IMR-90 (cell line): Measurements from ENCODE around the gene FUT8. TPM values are rescaled to one million over a fixed set of nuclear protein-coding genes. Genes with fewer than 3 reads are reported as not detected.

Experiments
- ATAC-seq: fragments of 200-7000 bp; cut with Tn5 transposase; 2 replicates; pipeline ENCODE4 v1.9.1; 2020; ENCODE audit warnings: low read depth, mild to moderate bottlenecking, moderate library complexity
- BruUV-seq: library from RNA; stranded (reverse); fragments of 400-500 nt; replicated peaks from 2 replicates; lab custom pipeline; 2021; lab: Mats Ljungman, UMichigan
- CTCF ChIA-PET: fragments of 300-600 bp; formaldehyde crosslinking; extraction: SDS; loops from one replicate; lab custom pipeline; 2021; ENCODE audit warnings: antibody characterized with exemption; lab: Yijun Ruan, JAX
- POLR2A ChIA-PET: fragments of 300-600 bp; sonication (Branson Sonifier 250); formaldehyde crosslinking; loops from one replicate; lab custom pipeline; 2022; ENCODE audit warnings: antibody characterized with exemption; ENCODE audit not compliant: unreplicated experiment; lab: Charles Lee
- DNase-seq: peaks from one replicate; pipeline ENCODE4 v3.0.0; 2013
- H2AFZ ChIP-seq: replicated peaks from 2 replicates; pipeline ENCODE3; 2013; ENCODE audit warnings: low read length, mild to moderate bottlenecking; ENCODE audit not compliant: poor library complexity
- H2AK5ac ChIP-seq: 2 replicates; pipeline ENCODE4 v1.6.1; 2013; ENCODE audit warnings: low read depth, low read length, inconsistent platforms
- H2AK9ac ChIP-seq: replicated peaks from 2 replicates; pipeline ENCODE3; 2013; ENCODE audit warnings: mild to moderate bottlenecking, low read depth, low read length, moderate library complexity; ENCODE audit not compliant: poor library complexity
- H2BK120ac ChIP-seq: 2 replicates; pipeline ENCODE4 v1.6.1; 2013; ENCODE audit warnings: low read depth, low read length, inconsistent platforms
- H2BK15ac ChIP-seq: 3 replicates; pipeline ENCODE4 v1.6.1; 2013; ENCODE audit warnings: low read depth, low read length, inconsistent platforms
- H2BK20ac ChIP-seq: 2 replicates; pipeline ENCODE4 v1.6.1; 2013; ENCODE audit warnings: low read depth, mild to moderate bottlenecking, inconsistent platforms, low read length, moderate library complexity
- H2BK5ac ChIP-seq: 2 replicates; pipeline ENCODE4 v1.6.1; 2013; ENCODE audit warnings: mild to moderate bottlenecking, low read depth, low read length, inconsistent platforms; ENCODE audit not compliant: poor library complexity, severe bottlenecking
- H3K14ac ChIP-seq: replicated peaks from 2 replicates; pipeline ENCODE4 v1.6.1; 2013; ENCODE audit warnings: low read depth, low read length, inconsistent platforms
- H3K18ac ChIP-seq: 2 replicates; pipeline ENCODE4 v1.6.1; 2013; ENCODE audit warnings: low read depth, low read length, control low read depth
- H3K23ac ChIP-seq: 2 replicates; pipeline ENCODE4 v1.6.1; 2013; ENCODE audit warnings: low read depth, low read length, inconsistent platforms
- H3K27ac ChIP-seq: 2 replicates; pipeline ENCODE4 v1.5.1; 2013; ENCODE audit warnings: mild to moderate bottlenecking, control low read depth, low read length; ENCODE audit not compliant: insufficient read depth
- H3K27me3 ChIP-seq: 2 replicates; pipeline ENCODE4 v1.6.1; 2013; ENCODE audit warnings: low read length; ENCODE audit not compliant: control insufficient read depth, insufficient read depth
- H3K36me3 ChIP-seq: 2 replicates; pipeline ENCODE4 v1.6.1; 2013; ENCODE audit warnings: low read length, mixed read lengths; ENCODE audit not compliant: control insufficient read depth, insufficient read depth
- H3K4ac ChIP-seq: 2 replicates; pipeline ENCODE4 v1.6.1; 2013; ENCODE audit warnings: low read depth, low read length, inconsistent platforms
- H3K4me1 ChIP-seq: 2 replicates; pipeline ENCODE4 v1.6.1; 2013; ENCODE audit warnings: low read length, mixed read lengths; ENCODE audit not compliant: control insufficient read depth, insufficient read depth
- H3K4me2 ChIP-seq: 2 replicates; pipeline ENCODE4 v1.6.1; 2013; ENCODE audit warnings: low read depth, mild to moderate bottlenecking, control low read depth, low read length, moderate library complexity
- H3K4me3 ChIP-seq: 2 replicates; pipeline ENCODE4 v1.5.1; 2013; ENCODE audit warnings: low read depth, mild to moderate bottlenecking, control low read depth, low read length, moderate library complexity; ENCODE audit not compliant: insufficient read depth
- H3K56ac ChIP-seq: 2 replicates; pipeline ENCODE4 v1.6.1; 2013; ENCODE audit warnings: low read length, inconsistent platforms; ENCODE audit not compliant: insufficient read depth; ENCODE audit errors: extremely low read depth
- H3K79me1 ChIP-seq, 2 experiments: 2 replicates each; pipeline ENCODE4 v1.6.1; 2013; ENCODE audit warnings: low read length in 2 of 2, inconsistent platforms in 1 of 2, low read depth in 1 of 2
- H3K9ac ChIP-seq: 2 replicates; pipeline ENCODE4 v1.6.1; 2013; ENCODE audit warnings: low read depth, low read length, control low read depth
- H3K9me1 ChIP-seq: 2 replicates; pipeline ENCODE4 v1.6.1; 2013; ENCODE audit warnings: low read length, inconsistent platforms; ENCODE audit not compliant: insufficient read depth
- H3K9me3 ChIP-seq: 2 replicates; pipeline ENCODE4 v1.6.1; 2013; ENCODE audit warnings: low read length; ENCODE audit not compliant: control insufficient read depth, insufficient read depth
- H4K20me1 ChIP-seq: 2 replicates; pipeline ENCODE4 v1.6.1; 2013; ENCODE audit warnings: low read length, inconsistent platforms; ENCODE audit not compliant: insufficient read depth
- H4K5ac ChIP-seq: 2 replicates; pipeline ENCODE4 v1.6.1; 2013; ENCODE audit warnings: mild to moderate bottlenecking, low read depth, low read length, control low read depth
- H4K8ac ChIP-seq, 2 experiments: 2 replicates each; pipeline ENCODE4 v1.6.1; 2013; ENCODE audit warnings: low read depth in 2 of 2, low read length in 2 of 2, control low read depth in 1 of 2, inconsistent platforms in 1 of 2
- H4K91ac ChIP-seq: 2 replicates; pipeline ENCODE4 v1.6.1; 2013; ENCODE audit warnings: low read depth, low read length, inconsistent platforms; ENCODE audit not compliant: insufficient read depth
- BHLHE40 ChIP-seq: fragments of 150-350 bp; IDR thresholded peaks from 2 replicates; pipeline ENCODE4 v1.6.1; 2016; ENCODE audit warnings: mild to moderate bottlenecking, low read depth, low read length
- CEBPB ChIP-seq: IDR thresholded peaks from 2 replicates; pipeline ENCODE4 v1.6.1; 2012; ENCODE audit warnings: low read depth, low read length, improper control_type of control experiment
- CHD1 ChIP-seq: IDR thresholded peaks from 2 replicates; pipeline ENCODE4 v1.6.1; 2012; ENCODE audit warnings: low read depth, low read length, improper control_type of control experiment
- FOS ChIP-seq: fragments of 150-350 bp; IDR thresholded peaks from 2 replicates; pipeline ENCODE4 v1.6.1; 2016; ENCODE audit warnings: low read depth, low read length
- MAFK ChIP-seq: IDR thresholded peaks from 2 replicates; pipeline ENCODE4 v1.6.1; 2012; ENCODE audit warnings: low read depth, low read length, improper control_type of control experiment
- MAZ ChIP-seq: IDR thresholded peaks from 2 replicates; pipeline ENCODE4 v1.6.1; 2012; ENCODE audit warnings: low read depth, mild to moderate bottlenecking, low read length, improper control_type of control experiment, moderate library complexity, borderline replicate concordance
- MXI1 ChIP-seq: IDR thresholded peaks from 2 replicates; pipeline ENCODE4 v1.6.1; 2012; ENCODE audit warnings: low read depth, mild to moderate bottlenecking, low read length, moderate library complexity, borderline replicate concordance
- NFE2L2 ChIP-seq: fragments of 150-350 bp; IDR thresholded peaks from 2 replicates; pipeline ENCODE4 v1.6.1; 2016; ENCODE audit warnings: low read depth, mild to moderate bottlenecking, low read length
- POLR2A ChIP-seq: IDR thresholded peaks from 2 replicates; pipeline ENCODE4 v1.6.1; 2012; ENCODE audit warnings: mild to moderate bottlenecking, low read depth, low read length
- RAD21 ChIP-seq: IDR thresholded peaks from 2 replicates; pipeline ENCODE4 v1.6.1; 2012; ENCODE audit warnings: low read length, improper control_type of control experiment
- RCOR1 ChIP-seq: IDR thresholded peaks from 2 replicates; pipeline ENCODE4 v1.6.1; 2012; ENCODE audit warnings: mild to moderate bottlenecking, low read length, improper control_type of control experiment; ENCODE audit not compliant: insufficient replicate concordance
- RFX5 ChIP-seq: IDR thresholded peaks from 2 replicates; pipeline ENCODE4 v1.8.0; 2012; ENCODE audit warnings: low read depth, mild to moderate bottlenecking, low read length, moderate library complexity
- SMC3 ChIP-seq: fragments of 150-350 bp; IDR thresholded peaks from 2 replicates; pipeline ENCODE4 v1.6.1; 2016; ENCODE audit warnings: low read depth, mild to moderate bottlenecking, antibody characterized with exemption, low read length, moderate library complexity
- WGBS, 2 experiments: methylation state at CpG; one replicate each; pipeline versions ENCODE4 v1.1.5 to v1.1.7; 2013; ENCODE audit warnings: missing lambda C conversion rate in 2 of 2; ENCODE audit not compliant: insufficient read length in 1 of 2; ENCODE audit errors: extremely low coverage in 2 of 2; 5-methylcytosine and 5-hydroxymethylcytosine counted together
- dilution Hi-C: fragments of 300-500 bp; cut with HindIII; formaldehyde crosslinking; loops from one replicate; pipeline ENCODE4 v1.14.3; 2018; ENCODE audit warnings: low sequenced_read_pairs; ENCODE audit not compliant: unreplicated experiment
- in situ Hi-C: fragments of 300-500 bp; cut with MboI; formaldehyde crosslinking; loops from 3 replicates; pipeline ENCODE4 v1.14.3; 2019; ENCODE audit warnings: low sequenced_read_pairs, inconsistent platforms, mixed read lengths
- intact Hi-C: fragments of 100-400 bp; cut with micrococcal nuclease; formaldehyde crosslinking; loops from 2 replicates; pipeline ENCODE4 v1.10.0; 2022
- polyA plus RNA-seq, 3 experiments: library from polyadenylated mRNA; depleted of rRNA; stranded (reverse); fragments of >200 nt; gene quantifications; 2 replicates each; pipeline ENCODE4 v1.2.3, GENCODE V29; 2012; ENCODE audit warnings: low replicate concordance in 1 of 3
- total RNA-seq: library from RNA; depleted of rRNA; stranded (reverse); fragments of >200 nt; gene quantifications from 2 replicates; pipeline ENCODE4 v1.2.3, GENCODE V29; 2012
- TF ChIP-seq, protein P1 (sequence below): conservative IDR thresholded peaks from 2 replicates; pipeline ENCODE4 v1.5.1; 2012; ENCODE audit warnings: mild to moderate bottlenecking, low read depth, low read length, improper control_type of control experiment
- TF ChIP-seq, protein P2 (sequence below): fragments of 150-350 bp; IDR thresholded peaks from 2 replicates; pipeline ENCODE4 v1.6.1; 2017; ENCODE audit warnings: mild to moderate bottlenecking, antibody characterized with exemption, low read length, low read depth
- TF ChIP-seq, protein P3 (sequence below): fragments of 150-350 bp; IDR thresholded peaks from 2 replicates; pipeline ENCODE4 v1.6.1; 2016; ENCODE audit warnings: low read depth, mild to moderate bottlenecking, low read length, moderate library complexity, borderline replicate concordance

FUT8 gene
- total and polyA plus RNA-seq, 2 of the 4 experiments (the other 2 are of a cell fraction): 15.6 to 72.9 TPM

- no peak overlapping the region for H3K14ac ChIP-seq
- H3K9me3 ChIP-seq: no peaks in the 10 kb centered on the region
- H2BK20ac ChIP-seq: no peak overlapping the region
- no peaks in the 10 kb centered on the region for H3K27me3 ChIP-seq
- in situ Hi-C loops (loop anchor here (5.0 to 10.0 kb wide), 2 partner anchors 408 to 540 kb away; no protein-coding TSS in a partner anchor), dilution Hi-C loops (no loop called here), intact Hi-C loops (no loop called here)
- no peak overlapping the region for H2AK9ac ChIP-seq
- H2AK5ac ChIP-seq: no peak overlapping the region
- TF ChIP-seq, protein P1, sequence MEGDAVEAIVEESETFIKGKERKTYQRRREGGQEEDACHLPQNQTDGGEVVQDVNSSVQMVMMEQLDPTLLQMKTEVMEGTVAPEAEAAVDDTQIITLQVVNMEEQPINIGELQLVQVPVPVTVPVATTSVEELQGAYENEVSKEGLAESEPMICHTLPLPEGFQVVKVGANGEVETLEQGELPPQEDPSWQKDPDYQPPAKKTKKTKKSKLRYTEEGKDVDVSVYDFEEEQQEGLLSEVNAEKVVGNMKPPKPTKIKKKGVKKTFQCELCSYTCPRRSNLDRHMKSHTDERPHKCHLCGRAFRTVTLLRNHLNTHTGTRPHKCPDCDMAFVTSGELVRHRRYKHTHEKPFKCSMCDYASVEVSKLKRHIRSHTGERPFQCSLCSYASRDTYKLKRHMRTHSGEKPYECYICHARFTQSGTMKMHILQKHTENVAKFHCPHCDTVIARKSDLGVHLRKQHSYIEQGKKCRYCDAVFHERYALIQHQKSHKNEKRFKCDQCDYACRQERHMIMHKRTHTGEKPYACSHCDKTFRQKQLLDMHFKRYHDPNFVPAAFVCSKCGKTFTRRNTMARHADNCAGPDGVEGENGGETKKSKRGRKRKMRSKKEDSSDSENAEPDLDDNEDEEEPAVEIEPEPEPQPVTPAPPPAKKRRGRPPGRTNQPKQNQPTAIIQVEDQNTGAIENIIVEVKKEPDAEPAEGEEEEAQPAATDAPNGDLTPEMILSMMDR: no peak
- no peak for TF ChIP-seq NFE2L2
- no peak for TF ChIP-seq RCOR1
- no peak for TF ChIP-seq CEBPB
- TF ChIP-seq SMC3: no peak
- TF ChIP-seq RAD21: no peak
- TF ChIP-seq, protein P2, sequence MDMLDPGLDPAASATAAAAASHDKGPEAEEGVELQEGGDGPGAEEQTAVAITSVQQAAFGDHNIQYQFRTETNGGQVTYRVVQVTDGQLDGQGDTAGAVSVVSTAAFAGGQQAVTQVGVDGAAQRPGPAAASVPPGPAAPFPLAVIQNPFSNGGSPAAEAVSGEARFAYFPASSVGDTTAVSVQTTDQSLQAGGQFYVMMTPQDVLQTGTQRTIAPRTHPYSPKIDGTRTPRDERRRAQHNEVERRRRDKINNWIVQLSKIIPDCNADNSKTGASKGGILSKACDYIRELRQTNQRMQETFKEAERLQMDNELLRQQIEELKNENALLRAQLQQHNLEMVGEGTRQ: no peak
- no peak for TF ChIP-seq RFX5
- TF ChIP-seq CHD1: no peak
- no peak for TF ChIP-seq MAFK
- TF ChIP-seq, protein P3, sequence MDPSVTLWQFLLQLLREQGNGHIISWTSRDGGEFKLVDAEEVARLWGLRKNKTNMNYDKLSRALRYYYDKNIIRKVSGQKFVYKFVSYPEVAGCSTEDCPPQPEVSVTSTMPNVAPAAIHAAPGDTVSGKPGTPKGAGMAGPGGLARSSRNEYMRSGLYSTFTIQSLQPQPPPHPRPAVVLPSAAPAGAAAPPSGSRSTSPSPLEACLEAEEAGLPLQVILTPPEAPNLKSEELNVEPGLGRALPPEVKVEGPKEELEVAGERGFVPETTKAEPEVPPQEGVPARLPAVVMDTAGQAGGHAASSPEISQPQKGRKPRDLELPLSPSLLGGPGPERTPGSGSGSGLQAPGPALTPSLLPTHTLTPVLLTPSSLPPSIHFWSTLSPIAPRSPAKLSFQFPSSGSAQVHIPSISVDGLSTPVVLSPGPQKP: no peak
- no peak for TF ChIP-seq BHLHE40
- no peak for TF ChIP-seq MXI1
- TF ChIP-seq MAZ: no peak
- TF ChIP-seq POLR2A: no peak
- TF ChIP-seq FOS: no peak
- no peak overlapping the region for H4K91ac ChIP-seq
- CTCF ChIA-PET: interaction anchor here (0.8 kb wide), 1 partner anchor 9 kb away, joined by 4 read pairs; no protein-coding TSS in a partner anchor
- ATAC-seq (no peak), DNase-seq (no peak)
- no peak overlapping the region for H3K27ac ChIP-seq
- no TSS peak for BruUV-seq
- H3K18ac ChIP-seq: no peak overlapping the region
- no peak overlapping the region for H3K23ac ChIP-seq
- H3K4me1 ChIP-seq: peaks cover 5% of the 10 kb centered on the region; the same call in 1 of the 2 replicates
- POLR2A ChIA-PET: interaction anchor here (0.6 kb wide), 1 partner anchor 935 kb away, joined by 4 read pairs; no protein-coding TSS in a partner anchor
- no peak overlapping the region for H2BK5ac ChIP-seq
- no peak overlapping the region for H3K4ac ChIP-seq
- WGBS, 2 experiments: 83% methylated on average over 1 of the region's 5 CpGs; no CpG with 5 or more reads in 1 of the 2 experiments
- H3K9me1 ChIP-seq: peaks cover 4% of the 10 kb centered on the region
- H3K36me3 ChIP-seq: no peaks in the 10 kb centered on the region
- H2BK120ac ChIP-seq: no peak overlapping the region
- H2AFZ ChIP-seq: no peak overlapping the region
- H3K56ac ChIP-seq: no peak overlapping the region
- H3K9ac ChIP-seq: no peak overlapping the region
- no peak overlapping the region for H4K8ac ChIP-seq
- H3K79me1 ChIP-seq: peaks cover 40 to 42% of the 10 kb centered on the region in 2 experiments
- H4K20me1 ChIP-seq: no peaks in the 10 kb centered on the region
- H4K5ac ChIP-seq: no peak overlapping the region
- no peak overlapping the region for H2BK15ac ChIP-seq
- no peak overlapping the region for H3K4me3 ChIP-seq
- no peak overlapping the region for H3K4me2 ChIP-seq
These were observed 12.0 kb downstream of the FUT8 start for GRCh38 chr14:65424531-65424930.
